ENCODE results near the gene APOA5.
A peak's percentile ranks its signal among the peaks of the same experiment; 100 is the strongest.

APOA5 gene

GRCh38 chr11:116794851-116795250 is 3.2 kb upstream of the APOA5 start:
- DNase-seq, result no peak

DNA sequence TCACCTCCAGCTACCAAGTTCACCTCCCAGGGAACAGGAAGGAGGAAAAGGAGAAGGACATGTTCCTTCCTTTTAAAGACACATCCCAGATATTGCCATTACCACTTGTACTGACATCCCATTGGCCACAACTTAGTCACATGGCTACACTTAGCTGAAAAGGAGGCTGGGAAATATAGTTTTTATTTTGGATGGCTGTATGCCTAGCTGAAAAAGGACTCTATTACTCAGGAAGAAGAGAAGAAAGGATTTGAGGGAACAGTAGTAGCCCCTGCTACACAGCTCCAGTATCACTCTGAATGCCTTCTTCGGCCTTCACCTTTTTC is 2.1 kb upstream of the APOA5 start:
- no peak for DNase-seq

DNA sequence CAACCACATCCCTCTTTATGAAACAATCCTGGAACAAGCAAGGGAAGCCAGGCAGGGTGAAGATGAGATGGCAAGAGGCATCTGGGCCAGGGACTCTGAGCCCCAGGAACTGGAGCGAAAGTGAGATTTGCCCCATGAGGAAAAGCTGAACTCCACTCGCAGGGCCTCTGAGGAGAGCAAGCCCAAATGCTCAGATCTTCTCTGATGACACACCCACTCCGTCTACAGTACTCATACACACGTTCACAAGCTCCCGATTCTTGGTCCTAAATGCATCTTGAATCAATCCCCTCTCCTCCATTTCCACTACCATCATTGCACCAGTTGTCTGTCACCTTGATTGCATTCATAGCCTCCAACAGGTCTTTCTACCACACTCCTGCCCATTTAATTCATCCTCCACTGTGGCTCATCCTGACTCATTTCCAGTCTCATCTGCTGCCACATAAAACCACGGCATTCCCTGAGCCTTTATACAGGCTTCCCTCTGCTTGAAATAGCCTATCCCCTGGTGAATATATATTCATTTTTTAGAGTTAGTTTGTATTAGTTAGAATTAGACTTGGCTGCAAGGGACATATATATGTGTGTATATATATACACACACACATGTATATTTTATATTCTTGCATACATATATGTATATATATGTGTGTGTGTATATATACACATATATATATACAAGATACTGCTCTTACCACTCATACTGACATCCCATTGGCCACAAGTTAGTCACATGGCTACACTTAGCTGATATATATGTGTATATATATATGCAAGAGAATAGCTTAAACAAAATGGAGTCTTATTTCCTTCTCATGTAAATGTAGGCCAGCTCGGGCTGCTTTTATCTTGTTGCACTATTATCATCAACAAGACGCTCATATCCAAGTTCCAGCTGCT is 1.4 kb upstream of the APOA5 start:
- DNase-seq, result no peak

DNA sequence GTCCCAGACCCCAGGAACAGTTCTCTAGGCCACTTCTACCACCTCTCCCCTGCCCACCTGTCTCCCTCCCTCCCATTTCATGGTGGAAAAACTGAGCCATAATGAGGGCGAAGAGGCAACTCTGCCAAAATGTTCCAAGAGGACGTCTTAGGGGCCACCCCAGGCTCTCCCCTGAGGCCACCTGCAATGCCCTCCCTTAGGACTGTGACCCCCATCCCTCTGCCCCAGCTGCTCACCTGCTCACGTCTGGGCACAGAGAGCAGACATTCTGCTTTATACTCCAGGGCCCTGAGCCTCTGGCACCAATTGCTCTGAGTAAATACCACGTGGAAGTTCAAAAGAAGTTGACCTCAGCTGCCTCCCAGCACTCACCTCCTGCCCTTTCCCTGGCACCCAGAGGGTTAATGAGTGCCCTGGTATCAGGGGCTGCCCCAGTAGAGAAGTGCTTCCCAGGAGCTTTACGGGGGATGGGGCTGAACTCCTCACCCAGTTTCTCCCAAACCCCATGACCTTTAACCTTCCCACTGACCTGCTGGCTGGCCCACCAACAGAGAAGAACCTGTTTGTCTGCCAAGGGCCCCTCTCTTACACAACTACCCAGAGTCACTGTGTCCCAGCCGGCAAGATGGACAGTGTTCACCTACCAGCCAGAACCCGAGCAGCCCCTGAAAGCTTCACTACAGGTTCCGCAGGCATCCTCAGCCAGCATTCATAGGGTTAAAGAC is 627 bp upstream of the APOA5 start:
- DNase-seq, result no peak

DNA sequence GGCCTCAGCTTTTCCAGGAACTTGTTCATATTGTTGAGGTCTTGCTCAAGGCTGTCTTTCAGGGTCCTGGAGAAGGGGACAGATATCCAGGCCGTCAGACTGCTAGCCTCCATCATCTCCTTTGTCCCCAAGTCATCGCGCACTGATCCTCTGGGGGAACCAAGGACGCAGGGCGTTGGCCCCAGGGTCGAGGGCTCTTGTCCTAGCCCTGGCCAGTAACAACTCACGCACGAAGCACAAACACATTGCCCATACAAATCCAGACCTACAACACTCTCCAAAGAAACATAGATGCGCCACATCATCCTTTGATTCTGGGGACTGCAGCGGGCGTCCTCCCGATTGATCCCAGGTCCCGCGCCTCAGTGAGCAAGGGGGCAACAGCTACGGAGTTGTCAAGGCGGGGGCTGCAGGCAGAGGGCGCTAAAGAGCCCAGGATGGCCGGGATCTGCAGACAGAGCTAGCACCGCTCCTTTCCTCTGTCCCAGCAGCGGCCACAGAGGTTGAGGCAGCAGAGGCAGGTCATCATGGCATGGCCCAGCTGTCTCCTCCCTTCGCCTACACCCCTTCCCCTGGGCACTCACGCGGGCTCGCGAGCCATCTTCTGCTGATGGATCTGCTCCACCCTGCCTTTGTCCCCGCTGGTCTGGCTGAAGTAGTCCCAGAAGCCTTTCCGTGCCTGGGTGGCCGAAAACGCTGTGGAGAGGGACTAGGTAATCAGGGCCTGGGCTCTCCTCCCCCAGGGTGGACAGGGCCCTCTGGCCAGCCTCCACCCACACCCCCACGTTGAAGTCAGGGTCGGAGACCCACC is 472 bp downstream of the APOA5 start:
- peak; percentile 79 for DNase-seq

- no peak for DNase-seq
These were observed 1.3 kb downstream of the APOA5 start for GRCh38 chr11:116790167-116791001.

DNA sequence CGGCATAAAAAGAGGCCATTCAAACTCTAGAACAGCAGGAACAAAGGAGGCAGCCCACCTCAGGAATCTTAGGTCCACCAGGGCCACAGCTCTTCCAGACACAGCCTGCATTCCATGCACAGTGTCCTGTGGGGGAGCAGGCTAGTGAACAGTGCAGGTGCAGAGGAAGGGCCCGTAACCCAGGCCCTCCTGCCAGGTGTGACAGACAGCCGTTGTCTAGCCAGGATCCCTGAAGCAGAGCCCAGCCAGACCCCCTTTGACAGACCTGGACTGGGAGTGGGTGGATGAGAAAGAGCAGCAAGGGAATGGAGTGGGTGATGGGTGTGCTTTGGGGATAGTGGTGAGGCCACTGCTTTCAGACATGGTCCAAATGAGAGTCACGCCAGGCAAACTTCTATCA is 2.7 kb downstream of the APOA5 start:
- no peak for DNase-seq

GRCh38 chr11:116788534-116788933 is 3.1 kb downstream of the APOA5 start:
- DNase-seq, result no peak

GRCh38 chr11:116787786-116788486 is 3.7 kb downstream of the APOA5 start, which contains the start of gene ZPR1:
ZPR1 (minus strand) TSS chr11:116788023; CDS start chr11:116787990, 33 bp downstream.
- DNase-seq, result peak; percentile 91

GRCh38 chr11:116787436-116787785 is 4.3 kb downstream of the APOA5 start:
- no peak for DNase-seq

GRCh38 chr11:116786966-116787365 is 4.7 kb downstream of the APOA5 start:
- no peak for DNase-seq

DNA sequence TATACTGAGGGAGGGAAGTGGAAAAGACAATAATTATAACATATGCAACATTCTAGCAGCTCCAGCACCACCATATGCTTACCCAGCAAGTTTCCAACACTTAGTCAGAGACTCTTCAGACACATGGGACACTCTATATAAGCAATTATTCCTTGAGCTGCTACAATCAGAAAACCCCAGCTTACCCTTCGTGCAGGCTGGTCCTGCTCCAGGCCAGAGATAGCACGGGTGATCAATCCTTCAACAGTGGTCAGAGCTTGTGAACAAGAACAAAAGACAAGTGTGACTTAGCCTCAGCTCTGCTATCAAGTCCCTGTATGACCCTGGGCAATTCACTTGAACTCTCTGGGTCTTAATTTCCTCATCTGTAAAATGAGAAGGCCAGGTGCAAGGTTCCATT is 5.4 kb downstream of the APOA5 start:
- no peak for DNase-seq

DNA sequence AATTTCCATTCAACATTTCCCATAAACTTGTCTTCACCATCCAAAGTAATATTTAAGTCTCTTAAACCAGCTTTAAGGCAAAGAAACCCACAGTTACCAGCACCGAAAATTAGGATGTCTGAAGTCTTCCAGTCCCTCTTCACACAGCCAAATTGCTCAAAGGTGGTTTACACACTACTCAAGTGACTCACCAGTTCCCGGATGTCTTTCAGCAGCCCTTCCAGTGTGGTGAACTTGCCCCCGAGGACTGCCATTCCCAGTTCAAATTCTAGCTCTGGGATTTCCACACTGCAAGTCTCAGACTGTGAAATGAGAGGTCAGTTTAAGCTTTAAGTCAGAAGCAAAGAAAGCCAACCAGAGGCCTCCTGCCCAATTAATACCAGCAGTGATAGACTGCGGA is 9.0 kb downstream of the APOA5 start:
- no peak for DNase-seq

- DNase-seq, result no peak
These were observed 13.1 kb downstream of the APOA5 start for GRCh38 chr11:116778556-116778955.

- DNase-seq, result no peak
These were observed 14.6 kb downstream of the APOA5 start for GRCh38 chr11:116777056-116777455.

DNA sequence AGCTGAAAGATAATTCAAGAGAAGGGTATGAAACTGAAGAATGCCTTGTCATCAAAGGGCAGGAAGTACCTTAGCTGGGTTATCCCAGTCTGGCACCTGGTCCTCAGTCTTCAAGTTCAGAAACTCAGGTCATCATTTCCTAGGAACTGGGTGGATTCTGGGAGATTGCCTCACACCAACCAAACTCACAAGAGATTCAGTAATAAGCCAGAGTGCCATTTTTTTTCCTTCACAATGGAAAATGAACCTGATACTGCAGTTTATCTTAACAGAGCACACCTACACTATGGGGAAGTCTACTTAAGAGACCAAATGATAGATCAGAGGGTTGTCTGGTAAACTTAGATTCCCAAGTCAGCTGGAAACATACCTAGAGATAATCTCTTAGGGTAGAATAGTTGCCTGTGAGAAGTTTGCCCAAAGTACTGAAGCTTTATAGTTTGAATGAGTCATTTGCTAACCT is 15.1 kb downstream of the APOA5 start:
- no peak for DNase-seq

GRCh38 chr11:116775975-116776374 is 15.7 kb downstream of the APOA5 start:
- DNase-seq, result no peak

- no peak for DNase-seq
These were observed 17.0 kb downstream of the APOA5 start for GRCh38 chr11:116774661-116775060.

- no peak for DNase-seq
These were observed 18.2 kb downstream of the APOA5 start for GRCh38 chr11:116773203-116774097.

- peak; percentile 93 for DNase-seq
These were observed 19.1 kb downstream of the APOA5 start, which contains the start of gene BUD13 for GRCh38 chr11:116772443-116773202. BUD13 (minus strand) TSS chr11:116772987; CDS start chr11:116772964, 23 bp downstream.

All from right hindlimb (tissue), 1 donor.